Esophagus mucosa (tissue), 1 donor: ENCODE measurements around the gene GDPD3. TPM values are rescaled to one million over a fixed set of nuclear protein-coding genes. Genes with fewer than 3 reads are reported as not detected.

ENCODE experiments used
- ATAC-seq: fragments of 200-7000 bp; cut with Tn5 transposase; one replicate; pipeline ENCODE4 v1.9.1; 2020
- total RNA-seq: library from RNA; stranded (reverse); gene quantifications from one replicate; pipeline ENCODE4 v1.2.4, GENCODE V29; 2023
- donor health status: DM: yes; HTN: yes; CAD: no.

Gene GDPD3
- total RNA-seq, 1 donor from 2014 or later = 85.3 TPM

DNA sequence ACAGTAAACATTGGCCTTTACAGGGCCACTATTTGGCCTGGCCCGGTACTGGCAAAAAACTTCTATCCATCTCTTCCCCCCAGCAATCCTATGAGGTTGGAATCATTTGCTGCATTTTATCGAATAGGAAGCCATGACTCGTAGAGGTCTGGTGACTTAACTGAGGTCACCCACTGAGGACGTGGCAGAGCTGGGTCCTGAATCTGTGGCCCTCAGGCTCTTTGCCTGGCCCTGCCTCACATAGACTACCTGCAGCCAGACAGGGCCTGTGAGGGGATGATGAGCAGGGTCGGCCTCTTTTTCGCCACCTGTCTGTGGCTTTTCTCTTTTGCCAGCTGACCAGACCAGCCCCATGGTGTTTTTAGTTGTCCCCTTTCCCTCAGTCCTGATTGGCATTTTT lies 35.7 kb downstream of the GDPD3 start:
- ATAC-seq = no peak

DNA sequence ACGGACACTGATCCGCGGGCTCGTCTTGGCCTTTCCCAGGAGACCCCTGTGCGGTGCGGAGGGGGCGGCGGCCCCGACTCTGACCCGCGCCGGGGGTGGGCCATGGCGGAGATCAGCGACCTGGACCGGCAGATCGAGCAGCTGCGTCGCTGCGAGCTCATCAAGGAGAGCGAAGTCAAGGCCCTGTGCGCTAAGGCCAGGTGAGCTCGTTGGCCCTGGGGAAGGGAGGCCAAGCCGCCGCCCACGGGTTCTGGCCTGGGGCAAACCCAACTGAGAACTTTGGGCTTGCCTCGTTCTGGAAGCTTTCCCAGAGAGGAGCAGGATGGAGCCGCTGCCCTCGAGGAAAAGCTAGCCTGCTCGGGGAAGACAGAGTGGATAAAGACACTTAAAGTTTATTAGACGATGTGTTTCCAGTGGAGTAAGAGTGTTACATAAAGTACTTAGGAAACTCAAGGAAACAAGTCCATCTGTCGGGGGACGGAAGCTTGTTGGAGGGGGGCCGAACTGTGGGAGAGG lies 37.0 kb downstream of the GDPD3 start:
- ATAC-seq = peak; percentile 32

DNA sequence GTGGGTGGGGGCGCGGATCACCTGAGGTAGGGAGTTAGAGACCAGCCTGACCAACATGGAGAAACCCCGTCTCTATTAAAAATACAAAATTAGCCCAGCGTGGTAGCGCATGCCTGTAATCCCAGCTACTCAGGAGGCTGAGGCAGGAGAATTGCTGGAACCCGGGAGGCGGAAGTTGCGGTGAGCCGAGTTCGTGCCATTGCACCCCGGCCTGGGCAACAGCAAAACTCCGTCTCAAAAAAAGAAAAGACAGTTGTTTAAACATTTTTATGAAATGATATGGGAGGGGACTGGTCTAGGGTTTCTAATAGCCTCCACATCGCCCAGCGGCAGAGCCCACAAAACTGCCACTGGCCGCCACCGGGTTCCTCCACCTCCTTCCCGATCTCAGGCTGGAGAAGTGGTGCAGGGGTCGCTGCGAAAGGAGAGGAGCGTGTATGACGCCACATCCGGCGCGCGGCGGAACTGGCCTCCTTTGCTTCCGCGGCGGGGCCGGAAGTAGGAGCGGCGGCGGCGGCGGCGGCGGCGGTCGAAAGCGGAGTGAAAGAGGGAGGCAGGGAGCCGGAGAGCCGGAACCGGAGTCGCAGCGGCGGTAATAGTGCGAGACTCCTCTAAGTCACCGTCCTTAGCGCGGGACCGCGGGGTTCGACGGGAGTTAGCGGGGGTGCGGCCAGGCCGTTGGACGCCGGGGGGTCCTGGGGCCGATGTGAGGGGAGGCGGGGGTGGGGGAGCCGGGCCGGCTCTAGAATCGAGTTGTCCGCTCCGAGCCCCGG lies 37.6 kb downstream of the GDPD3 start, which contains the start of gene PPP4C:
Gene PPP4C, plus strand, starts transcription at position 492 of the 773 bp plus-strand sequence. CDS start 384 bp downstream, outside the sequence.
- peak; percentile 80 for ATAC-seq

DNA sequence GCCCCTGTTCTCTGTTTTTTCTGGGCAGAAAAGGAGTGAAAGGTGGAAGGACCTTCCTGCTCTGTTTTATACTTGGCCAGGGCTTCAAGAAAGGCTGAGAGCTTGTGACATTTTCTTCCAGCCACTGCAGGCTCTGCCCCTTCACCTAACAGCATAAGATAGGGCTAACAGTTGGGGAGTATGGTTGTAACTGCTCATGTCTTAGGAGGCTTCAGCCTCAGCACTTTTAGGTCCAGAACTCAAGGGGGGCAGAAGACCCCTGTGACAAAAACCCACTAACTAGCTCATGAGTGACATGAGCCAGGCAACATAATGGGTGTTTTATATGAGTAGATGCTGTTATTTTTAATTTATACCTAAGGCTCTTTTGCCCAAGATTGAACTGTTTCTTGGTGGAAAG lies 42.8 kb downstream of the GDPD3 start:
- ATAC-seq = no peak

DNA sequence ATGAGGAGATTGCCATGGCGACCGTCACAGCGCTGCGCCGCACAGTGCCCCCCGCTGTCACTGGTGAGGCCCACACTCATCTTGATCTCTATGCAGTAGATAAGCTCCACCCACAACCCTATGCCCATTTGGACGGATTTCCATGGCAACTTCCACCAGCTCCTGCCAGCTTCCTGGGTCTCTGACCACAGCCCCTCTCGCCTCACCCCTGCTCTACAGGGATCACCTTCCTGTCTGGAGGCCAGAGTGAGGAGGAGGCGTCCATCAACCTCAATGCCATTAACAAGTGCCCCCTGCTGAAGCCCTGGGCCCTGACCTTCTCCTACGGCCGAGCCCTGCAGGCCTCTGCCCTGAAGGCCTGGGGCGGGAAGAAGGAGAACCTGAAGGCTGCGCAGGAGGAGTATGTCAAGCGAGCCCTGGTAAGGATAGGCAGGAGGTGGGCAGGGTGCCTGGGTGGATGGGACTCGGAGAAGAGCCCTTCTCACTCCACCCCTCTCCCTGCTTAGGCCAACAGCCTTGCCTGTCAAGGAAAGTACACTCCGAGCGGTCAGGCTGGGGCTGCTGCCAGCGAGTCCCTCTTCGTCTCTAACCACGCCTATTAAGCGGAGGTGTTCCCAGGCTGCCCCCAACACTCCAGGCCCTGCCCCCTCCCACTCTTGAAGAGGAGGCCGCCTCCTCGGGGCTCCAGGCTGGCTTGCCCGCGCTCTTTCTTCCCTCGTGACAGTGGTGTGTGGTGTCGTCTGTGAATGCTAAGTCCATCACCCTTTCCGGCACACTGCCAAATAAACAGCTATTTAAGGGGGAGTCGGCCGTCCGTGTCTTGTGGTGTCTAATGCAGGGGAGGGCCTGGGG lies 43.5 kb downstream of the GDPD3 start:
- ATAC-seq = no peak

DNA sequence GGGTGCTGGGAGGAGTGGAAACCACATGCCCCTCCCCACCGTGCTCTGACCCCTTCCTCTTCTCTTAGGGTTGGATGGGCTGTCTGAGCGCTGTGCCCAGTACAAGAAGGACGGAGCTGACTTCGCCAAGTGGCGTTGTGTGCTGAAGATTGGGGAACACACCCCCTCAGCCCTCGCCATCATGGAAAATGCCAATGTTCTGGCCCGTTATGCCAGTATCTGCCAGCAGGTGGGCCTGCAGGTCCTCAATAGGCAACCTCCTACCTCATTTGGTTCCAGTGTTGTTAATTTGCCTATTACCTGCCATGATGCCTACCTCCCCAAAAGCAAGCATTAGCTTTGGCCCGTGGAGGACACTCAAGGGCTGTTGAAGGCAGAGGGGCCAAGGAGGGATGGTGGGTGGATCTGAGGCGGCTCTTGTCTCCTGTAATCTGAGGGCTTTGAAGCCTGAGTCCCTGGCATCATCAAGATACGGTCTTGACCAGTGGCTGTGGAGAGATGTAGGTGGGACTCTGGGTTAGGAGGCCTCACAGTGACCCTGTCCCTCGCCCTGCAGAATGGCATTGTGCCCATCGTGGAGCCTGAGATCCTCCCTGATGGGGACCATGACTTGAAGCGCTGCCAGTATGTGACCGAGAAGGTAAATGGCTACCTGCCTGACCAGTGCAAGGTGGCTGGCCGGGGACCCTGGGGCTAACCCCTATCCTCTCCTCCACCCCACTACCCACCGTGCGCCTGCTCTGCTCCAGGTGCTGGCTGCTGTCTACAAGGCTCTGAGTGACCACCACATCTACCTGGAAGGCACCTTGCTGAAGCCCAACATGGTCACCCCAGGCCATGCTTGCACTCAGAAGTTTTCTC lies 44.4 kb downstream of the GDPD3 start:
- no peak for ATAC-seq

DNA sequence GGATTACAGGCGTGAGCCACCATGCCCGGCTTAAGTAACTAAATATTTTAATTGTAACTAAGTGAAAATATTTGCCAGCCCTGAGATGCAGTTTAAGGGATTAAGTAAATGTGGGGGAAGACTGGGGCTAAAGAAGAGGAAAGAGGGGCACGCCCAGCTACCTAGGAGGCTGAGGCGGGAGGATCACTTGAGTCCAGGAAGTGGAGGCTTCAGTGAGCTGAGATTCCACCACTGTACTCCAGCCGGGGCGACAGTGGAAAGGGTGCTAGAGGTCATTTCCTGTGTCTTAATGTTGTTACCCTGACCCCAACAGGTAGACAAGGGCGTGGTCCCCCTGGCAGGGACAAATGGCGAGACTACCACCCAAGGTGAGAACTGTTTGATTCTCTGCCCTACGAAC lies 45.0 kb downstream of the GDPD3 start:
- ATAC-seq = no peak

DNA sequence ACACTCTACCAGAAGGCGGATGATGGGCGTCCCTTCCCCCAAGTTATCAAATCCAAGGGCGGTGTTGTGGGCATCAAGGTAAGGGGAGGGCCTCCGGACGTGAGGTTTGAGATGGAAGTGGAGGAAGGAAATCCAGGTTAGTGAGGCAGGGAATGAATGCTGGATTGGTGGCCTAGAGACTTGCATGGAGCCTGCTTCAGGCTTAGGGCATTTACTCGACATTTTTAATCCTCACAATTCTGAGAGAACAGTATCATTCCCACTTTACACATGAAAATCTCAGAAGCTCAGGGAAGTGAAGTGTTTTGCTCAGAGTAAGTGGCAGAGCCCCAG lies 45.8 kb downstream of the GDPD3 start:
- no peak for ATAC-seq

DNA sequence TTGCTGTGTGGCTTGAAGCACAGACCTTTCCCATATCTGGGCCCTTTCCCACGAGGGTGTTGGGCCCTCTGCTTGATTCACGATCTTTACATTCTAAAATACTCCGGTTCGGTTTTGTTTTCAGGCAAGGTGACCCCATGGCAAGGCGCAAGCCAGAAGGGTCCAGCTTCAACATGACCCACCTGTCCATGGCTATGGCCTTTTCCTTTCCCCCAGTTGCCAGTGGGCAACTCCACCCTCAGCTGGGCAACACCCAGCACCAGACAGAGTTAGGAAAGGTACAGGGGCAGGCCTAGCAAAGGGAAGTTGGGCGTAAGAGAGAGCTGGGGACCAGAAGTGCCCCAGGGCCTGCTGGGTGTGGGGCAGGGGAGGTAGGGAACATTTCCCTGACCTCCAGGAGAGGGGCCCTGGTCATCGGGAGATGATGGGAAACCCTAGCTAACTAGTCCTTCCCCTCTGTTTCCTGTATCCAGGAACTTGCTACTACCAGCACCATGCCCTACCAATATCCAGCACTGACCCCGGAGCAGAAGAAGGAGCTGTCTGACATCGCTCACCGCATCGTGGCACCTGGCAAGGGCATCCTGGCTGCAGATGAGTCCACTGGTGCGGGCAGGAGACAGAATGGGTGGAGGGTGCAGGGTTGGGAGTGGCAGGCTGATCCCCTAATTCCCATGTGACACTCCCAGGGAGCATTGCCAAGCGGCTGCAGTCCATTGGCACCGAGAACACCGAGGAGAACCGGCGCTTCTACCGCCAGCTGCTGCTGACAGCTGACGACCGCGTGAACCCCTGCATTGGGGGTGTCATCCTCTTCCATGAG lies 46.4 kb downstream of the GDPD3 start:
- peak; percentile 5 for ATAC-seq

DNA sequence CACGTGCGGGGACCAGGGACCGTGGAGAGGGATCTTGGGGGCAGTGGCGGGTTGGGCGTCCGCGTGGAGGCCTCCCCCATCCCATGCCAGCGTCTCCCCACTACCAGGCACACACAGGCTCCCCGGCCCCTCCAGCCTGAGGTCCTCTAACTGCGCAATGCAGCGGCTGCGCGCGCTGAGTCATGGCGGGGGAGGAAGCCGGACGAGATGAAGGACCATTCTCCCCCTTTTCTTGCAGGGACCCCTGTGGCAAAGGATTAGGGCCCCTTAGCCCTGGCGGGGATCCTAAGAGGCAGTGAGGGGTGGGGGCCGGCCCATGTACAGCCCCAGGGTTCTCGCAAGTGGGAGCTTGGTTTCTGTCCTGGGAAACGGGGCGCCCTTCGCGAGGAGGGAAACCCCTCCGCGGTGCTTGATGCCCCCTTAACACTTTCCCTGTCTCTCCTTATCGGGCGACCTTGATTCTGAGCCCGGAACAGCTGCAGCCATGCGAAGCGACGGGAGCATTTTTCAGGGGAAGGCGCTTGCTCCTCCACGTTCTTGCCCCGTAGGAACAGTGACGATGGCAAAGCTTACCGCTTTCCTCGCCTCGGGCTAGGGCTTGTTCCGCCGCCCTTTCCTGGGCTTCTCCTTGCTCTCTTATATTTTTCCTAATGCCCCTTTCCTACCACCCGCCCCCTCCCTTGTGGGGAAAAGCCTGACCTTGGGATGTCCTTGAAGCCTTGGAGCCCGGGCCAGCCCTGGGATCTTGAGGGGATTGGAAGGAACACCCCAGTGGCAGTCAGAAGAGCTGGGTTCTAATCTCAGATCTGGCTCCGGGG lies 47.2 kb downstream of the GDPD3 start:
- no peak for ATAC-seq

DNA sequence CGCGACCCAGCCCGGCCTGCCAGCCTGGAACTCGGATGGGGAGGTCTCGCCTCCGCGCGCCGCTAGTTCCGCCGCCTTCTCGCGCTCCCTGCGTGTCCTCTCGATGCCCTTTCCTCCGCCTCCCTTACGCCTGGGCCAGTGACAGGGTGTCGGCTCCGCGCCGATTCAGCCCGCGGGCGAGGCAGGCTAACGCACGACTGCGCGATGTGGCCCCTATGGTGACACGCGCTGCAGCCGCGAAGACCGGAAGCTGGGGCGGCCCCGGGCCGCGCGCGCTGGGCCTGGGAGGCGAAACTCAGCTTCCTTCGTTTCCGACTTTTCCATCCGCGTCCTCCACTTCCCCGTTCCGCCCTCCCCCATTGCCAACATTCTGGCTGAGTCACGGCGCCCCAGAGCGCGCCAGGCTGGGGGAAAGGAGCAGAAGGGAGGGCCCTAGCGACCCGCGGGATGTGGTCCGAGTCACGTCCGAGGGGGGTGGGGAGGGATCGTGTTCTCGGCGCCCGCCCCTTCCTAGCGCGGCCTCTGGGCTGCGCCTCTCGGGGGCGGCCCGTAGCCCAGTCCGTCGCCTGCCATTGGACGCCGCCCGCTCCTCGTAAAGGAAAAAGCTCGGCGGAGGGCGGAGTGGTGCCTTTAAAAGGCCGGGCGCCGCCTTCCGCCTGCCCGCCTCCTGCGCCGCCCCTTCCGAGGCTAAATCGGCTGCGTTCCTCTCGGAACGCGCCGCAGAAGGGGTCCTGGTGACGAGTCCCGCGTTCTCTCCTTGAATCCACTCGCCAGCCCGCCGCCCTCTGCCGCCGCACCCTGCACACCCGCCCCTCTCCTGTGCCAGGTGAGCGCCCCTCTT lies 48.0 kb downstream of the GDPD3 start, which contains the start of gene ALDOA:
Gene ALDOA, plus strand, starts transcription at position 659 of the 841 bp plus-strand sequence. CDS start 1,138 bp downstream, outside the sequence.
- ATAC-seq = peak; percentile 89

DNA sequence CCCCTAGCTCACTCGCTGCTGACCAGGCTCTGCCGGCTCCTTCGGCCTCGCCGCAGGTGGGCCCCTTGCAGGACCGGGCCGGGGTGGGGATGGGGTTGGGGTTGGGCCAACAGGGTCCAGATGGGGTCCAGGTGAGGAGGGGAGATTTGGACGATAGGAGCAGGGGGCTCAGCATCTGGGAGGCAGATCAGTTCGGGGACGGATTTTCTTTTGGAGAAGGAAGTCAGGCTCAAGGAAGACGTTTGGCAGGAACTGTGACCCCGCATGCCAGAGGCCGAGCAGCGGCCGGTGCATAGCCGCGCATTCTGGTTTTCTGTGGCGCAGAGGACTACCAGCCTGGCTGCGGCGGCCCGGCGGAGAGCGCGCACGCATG lies 48.6 kb downstream of the GDPD3 start:
- ATAC-seq = no peak

DNA sequence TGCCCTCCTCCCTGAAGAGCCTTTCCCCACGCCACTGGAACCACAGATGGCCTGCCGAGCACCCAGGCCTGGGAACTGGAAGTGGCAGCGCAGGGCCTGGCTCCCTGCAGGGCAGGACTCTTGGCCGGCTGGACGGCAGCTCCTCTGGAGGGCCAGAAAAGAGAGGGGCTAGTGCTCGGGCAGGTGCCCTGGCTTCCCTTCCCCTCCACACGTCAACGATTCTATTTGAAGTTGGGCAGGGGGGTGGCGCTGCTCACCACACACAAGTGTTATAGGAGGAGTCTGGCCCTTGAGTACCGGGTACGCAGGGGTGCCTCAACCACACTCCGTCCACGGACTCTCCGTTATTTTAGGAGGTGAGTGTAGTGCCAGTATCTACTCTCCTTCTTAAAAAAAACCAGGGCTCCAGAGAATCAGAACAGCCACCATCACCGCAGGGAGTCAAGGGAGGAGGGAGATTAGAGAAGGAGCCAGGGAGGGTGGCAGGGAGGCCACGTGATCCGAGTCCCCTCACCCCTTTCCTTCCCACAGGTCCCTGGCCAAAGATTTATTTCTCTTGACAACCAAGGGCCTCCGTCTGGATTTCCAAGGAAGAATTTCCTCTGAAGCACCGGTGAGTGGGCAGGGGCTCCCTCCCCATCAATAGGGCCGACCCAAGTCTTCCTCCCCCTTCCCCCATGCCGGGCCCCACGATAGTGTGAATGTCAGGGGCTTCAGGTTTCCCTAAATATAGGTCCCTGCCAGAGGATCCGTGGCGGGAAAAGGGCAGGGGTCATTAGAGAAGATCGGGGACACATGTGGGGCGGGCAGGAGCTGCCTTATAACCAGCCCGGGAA lies 49.2 kb downstream of the GDPD3 start:
- ATAC-seq = peak; percentile 2

DNA sequence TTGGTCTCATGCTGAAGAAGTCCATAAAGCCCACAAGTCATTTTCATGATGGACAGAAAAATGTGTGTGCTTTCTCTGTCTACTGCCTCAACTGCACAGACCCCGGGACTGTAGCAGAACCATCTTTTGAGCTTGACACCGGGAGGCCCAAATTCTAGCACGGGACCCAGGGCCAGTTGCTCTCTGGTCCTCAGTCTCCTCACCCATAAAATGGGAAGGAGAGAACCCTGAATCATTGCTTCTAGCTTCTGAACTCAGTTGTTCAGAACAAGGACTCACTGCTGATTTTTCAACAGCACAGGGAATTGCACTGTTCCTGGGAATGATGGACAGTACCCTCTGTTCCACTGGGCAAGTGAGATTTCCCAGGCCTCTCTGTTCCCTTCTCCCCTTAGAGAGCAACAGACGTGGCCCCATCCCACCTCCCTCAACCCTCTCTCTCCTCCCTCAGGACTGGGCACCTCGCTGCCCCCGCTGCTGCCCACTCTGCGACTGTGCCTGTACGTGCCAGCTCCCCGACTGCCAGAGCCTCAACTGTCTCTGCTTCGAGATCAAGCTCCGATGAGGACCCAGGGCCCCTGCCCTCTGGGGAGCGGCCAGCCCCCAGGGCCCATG lies 50.0 kb downstream of the GDPD3 start:
- no peak for ATAC-seq

DNA sequence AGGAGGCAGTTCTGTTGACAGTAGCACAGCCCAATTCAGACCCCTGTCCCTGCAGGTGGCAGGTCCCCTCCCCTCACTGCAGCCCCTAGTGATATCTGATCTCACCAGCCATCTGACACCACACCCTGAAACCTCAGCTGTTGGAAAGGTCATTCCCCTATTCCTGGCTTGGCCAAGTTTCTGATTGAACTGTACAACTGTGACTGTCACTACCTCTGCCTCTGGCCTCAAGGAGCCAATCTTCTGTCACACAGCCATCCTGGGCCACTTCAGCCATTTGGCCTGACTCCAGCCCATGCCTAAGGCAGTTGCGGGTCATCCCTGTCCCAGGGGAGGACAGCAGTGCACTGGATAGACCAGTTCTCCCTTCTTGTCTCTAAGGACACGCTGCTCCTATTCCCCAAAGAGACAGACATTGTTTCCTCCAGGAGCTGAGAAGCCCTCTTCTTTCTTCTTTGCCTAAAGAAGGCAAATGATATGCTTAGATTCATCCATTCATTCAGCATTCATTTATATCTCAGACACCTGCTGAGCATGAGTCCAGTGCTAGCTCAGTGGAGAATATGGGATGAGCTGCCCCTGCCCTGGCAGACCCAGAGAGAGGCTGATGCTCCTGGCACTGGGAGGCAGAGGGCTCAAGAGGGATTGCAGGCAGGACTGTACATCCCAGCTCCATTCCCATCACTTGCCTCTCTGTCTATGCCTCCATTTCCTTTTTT lies 52.3 kb downstream of the GDPD3 start:
- ATAC-seq = no peak

DNA sequence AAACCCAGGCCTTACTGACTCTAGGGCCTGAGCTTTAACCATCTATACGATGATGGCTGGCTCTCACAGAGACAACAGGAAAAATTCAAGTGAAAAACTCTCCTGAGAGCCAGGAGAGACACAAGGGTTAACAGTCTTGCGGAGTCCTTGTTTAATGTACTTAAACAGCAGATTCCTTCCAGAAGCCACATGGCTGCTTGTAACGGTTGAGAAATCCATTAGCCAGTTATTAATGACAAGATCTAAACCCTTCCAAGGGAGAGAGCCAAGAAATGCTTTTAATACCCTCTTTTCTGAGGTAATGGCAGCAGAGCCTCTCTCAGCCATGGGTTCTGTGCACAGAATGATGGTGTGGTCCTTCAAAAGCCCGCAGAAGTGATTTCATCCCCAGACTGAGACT lies 53.0 kb downstream of the GDPD3 start:
- no peak for ATAC-seq

DNA sequence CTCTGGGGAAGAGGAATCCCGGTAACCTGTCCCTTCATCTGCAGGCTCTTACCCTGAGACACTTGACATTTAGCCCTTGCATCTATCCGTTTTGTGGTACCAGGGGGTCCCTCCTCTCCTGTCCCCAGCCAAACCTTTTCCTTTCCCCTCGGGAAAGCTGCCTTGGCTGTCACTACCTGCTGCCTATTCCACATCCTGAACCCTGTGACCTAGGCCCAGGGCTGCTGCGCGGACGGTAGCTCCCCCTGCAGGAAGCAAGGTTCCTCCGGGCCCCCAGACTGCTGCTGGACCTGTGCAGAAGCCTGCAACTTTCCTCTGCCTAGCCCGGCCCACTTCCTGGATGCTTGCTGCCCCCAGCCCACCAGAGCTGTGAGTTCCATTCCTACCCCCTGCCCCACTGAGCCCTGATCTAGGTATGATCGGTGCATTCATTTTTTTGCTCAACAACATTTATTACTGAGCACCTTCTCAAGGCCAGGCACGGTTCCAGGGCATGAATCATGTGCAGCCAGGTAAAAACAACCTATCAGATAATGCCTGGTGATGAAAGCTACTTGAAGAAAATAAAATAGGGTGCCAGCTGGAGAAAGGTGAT lies 58.3 kb downstream of the GDPD3 start:
- peak; percentile 51 for ATAC-seq
